ENCODE data around the gene CDKAL1. TPM values are rescaled to one million over a fixed set of nuclear protein-coding genes. Genes with fewer than 3 reads are reported as not detected.
"Not testable (repeated sequence)": the region's sequence is repeated elsewhere in the genome, so short reads cannot be mapped to it uniquely, and the experiment has no call there.

The CDKAL1 gene
- total and polyA plus RNA-seq, 10 donors: 4.8 to 26.9 (median 20.1) TPM

DNA sequence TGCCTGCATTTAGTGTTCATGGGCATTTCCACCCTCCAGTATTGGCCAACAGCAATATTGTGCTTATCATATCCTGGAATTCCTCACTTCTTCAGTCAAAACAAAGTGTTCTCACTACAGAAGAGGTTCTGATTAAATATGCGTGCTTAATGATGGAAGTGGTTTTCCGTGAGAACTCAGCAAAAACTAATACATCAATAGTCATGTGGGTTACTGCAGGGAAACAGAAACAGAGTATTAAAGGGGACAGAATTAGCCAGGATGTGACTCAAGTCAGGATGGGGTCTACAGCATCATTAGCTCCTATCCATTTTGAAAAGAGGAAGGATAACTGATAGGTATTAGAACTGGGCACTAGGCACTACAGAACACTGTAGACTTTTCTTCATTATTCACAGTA is 384.6 kb downstream of the CDKAL1 start:
- no peak overlapping the region for H3K4me3 ChIP-seq
- H3K4me1 ChIP-seq: no peaks in the 10 kb centered on the region
- intact Hi-C loops (cut with DNase I; ENCODE audit: low total_unique reads): no loop called here
- TF ChIP-seq POLR2A (IDR thresholded peaks at IDR 0.05) (no peak), POLR2AphosphoS5 (IDR thresholded peaks at IDR 0.05) (no peak)
- TF ChIP-seq, protein P1, sequence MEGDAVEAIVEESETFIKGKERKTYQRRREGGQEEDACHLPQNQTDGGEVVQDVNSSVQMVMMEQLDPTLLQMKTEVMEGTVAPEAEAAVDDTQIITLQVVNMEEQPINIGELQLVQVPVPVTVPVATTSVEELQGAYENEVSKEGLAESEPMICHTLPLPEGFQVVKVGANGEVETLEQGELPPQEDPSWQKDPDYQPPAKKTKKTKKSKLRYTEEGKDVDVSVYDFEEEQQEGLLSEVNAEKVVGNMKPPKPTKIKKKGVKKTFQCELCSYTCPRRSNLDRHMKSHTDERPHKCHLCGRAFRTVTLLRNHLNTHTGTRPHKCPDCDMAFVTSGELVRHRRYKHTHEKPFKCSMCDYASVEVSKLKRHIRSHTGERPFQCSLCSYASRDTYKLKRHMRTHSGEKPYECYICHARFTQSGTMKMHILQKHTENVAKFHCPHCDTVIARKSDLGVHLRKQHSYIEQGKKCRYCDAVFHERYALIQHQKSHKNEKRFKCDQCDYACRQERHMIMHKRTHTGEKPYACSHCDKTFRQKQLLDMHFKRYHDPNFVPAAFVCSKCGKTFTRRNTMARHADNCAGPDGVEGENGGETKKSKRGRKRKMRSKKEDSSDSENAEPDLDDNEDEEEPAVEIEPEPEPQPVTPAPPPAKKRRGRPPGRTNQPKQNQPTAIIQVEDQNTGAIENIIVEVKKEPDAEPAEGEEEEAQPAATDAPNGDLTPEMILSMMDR (IDR thresholded peaks at IDR 0.05 in 8 of 11, conservative IDR thresholded peaks at IDR 0.05 in 3 of 11): no peak
- no peak overlapping the region for H3K27ac ChIP-seq
- WGBS, 5 donors: 72 to 85% (median 83%) methylated on average over 2 of the region's 2 CpGs
- H3K27me3 ChIP-seq (replicated peaks in 1 of 7): no peaks in the 10 kb centered on the region
- peaks cover 4 to 24% (median 21%) of the 10 kb centered on the region in 8 donors for H3K9me3 ChIP-seq
- H3K36me3 ChIP-seq: peaks cover 0 to 11% (median 0%) of the 10 kb centered on the region in 6 donors
- no peak for DNase-seq

DNA sequence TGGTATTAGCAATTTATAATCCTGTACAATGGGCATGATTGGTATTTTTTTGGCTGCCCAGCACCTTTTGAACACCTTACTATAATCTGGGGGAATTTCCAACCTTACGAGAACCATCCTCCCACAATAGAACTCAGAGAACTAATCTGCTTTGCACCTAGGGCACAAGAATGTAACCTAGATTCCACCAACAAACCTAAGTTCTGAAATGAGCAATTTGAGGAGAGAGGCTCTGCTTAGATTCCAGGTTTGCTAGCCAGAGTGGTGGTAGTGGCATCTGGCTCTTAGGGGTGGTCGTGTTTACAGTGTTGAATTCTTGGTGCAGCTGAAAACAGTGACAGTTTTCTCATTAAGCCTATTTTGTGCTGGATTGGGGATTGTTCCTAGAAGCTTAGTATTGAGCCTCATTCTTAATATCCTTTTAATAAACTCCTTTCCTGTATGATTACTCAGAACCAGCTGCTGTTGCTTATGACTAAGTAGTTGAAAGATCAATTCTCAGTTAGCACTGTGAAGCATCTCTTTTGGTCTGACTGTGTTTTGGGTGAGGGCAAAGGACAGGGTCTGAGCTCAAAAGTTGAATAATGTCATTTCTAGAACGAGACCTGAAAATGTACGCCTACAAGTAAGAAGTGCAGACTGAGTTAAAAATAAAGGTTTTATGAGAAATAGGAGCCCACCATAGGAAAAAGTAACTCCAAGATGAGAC is 385.6 kb downstream of the CDKAL1 start:
- Histone ChIP-seq H3K4me1 (no peaks in the 10 kb centered on the region), H3K36me3 (peaks cover 0 to 11% (median 0%) of the 10 kb centered on the region in 6 donors), H3K27me3 (replicated peaks in 1 of 7) (no peaks in the 10 kb centered on the region), H3K4me3 (no peak overlapping the region), H3K9me3 (peaks cover 4 to 16% (median 12%) of the 10 kb centered on the region in 8 donors), H3K27ac (no peak overlapping the region)
- TF ChIP-seq, protein P1 (IDR thresholded peaks at IDR 0.05 in 8 of 11, conservative IDR thresholded peaks at IDR 0.05 in 3 of 11): no peak
- TF ChIP-seq POLR2AphosphoS5 (IDR thresholded peaks at IDR 0.05) (no peak), POLR2A (IDR thresholded peaks at IDR 0.05) (no peak)
- intact Hi-C loops (cut with DNase I; ENCODE audit: low total_unique reads): no loop called here
- no peak for DNase-seq
- 63 to 84% (median 81%) methylated on average over 4 of the region's 4 CpGs for WGBS, 5 donors

DNA sequence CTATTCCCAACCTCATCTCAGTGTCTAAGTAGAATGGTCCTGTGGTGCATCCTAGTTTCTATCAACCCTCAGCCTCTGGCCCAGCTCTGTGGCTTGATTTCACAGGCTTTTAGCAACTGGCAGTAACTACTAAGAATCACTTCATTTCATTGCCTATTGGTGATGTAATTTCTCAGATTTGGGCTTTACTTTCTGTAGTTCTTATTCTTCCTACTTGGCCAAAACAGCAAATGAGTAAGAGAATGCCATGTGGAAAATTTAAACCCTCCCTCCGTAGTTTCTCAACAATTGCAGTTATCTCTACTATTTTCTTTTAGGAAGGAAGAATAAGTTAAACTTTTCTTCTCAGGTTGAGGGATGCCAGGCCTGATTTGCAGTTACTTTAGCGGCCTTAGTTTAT is 387.3 kb downstream of the CDKAL1 start:
- H3K4me3 ChIP-seq: no peak overlapping the region
- WGBS, 5 donors: 88 to 92% (median 90%) methylated on average over 2 of the region's 2 CpGs
- intact Hi-C loops (cut with DNase I; ENCODE audit: low total_unique reads): no loop called here
- H3K9me3 ChIP-seq: no peaks in the 10 kb centered on the region
- no peaks in the 10 kb centered on the region for H3K27me3 ChIP-seq (replicated peaks in 1 of 7)
- DNase-seq: no peak
- no peaks in the 10 kb centered on the region for H3K36me3 ChIP-seq
- no peaks in the 10 kb centered on the region for H3K4me1 ChIP-seq
- TF ChIP-seq, protein P1 (IDR thresholded peaks at IDR 0.05 in 8 of 11, conservative IDR thresholded peaks at IDR 0.05 in 3 of 11): no peak
- TF ChIP-seq POLR2A (IDR thresholded peaks at IDR 0.05) (no peak), POLR2AphosphoS5 (IDR thresholded peaks at IDR 0.05) (no peak)
- no peak overlapping the region for H3K27ac ChIP-seq

DNA sequence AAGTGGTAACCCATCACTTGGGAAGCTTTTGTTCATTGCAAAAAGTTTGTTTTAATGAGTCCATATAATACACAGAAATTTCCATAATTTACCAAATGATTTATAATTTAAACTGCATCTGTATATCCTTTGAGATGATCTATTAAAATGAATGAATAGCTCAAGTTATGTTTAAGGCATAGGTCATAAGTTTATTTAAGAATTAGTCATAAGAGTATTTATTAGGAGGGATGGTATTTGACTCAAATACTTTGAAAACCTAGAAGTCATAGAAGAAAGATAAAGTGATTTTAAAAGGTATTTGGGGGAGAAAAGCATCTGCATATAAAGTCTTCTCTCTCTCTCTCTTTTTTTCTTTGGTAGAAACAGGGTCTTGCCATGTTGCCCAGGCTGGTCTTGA is 388.5 kb downstream of the CDKAL1 start:
- Histone ChIP-seq H3K4me3 (no peak overlapping the region), H3K27ac (no peak overlapping the region), H3K36me3 (no peaks in the 10 kb centered on the region), H3K27me3 (replicated peaks in 1 of 7) (no peaks in the 10 kb centered on the region), H3K9me3 (no peaks in the 10 kb centered on the region), H3K4me1 (no peaks in the 10 kb centered on the region)
- DNase-seq: no peak
- no peak for TF ChIP-seq POLR2AphosphoS5 (IDR thresholded peaks at IDR 0.05)
- TF ChIP-seq, protein P1 (IDR thresholded peaks at IDR 0.05 in 8 of 11, conservative IDR thresholded peaks at IDR 0.05 in 3 of 11): no peak
- TF ChIP-seq POLR2A (IDR thresholded peaks at IDR 0.05): no peak
- intact Hi-C loops (cut with DNase I; ENCODE audit: low total_unique reads): no loop called here

DNA sequence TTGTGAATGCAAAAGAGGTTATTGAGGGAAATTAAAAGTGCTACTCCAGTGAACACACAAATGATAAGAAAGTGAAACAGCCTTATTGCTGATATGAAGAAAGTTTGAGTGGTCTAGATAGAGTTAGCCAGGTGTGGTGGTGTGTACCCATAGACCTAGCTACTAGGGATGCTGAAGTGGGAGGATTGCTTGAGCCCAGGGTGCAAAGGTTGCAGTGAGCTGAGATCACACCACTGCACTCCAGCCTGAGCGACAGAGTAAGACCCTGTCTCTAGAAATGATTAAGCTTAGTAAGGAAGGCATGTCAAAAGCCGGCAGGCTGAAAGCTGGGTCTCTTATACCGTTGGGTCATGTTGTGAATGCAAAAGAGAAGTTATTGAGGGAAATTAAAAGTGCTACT is 389.8 kb downstream of the CDKAL1 start:
- H3K36me3 ChIP-seq; H3K27me3 ChIP-seq (replicated peaks in 1 of 7); H3K4me1 ChIP-seq; intact Hi-C loops (cut with DNase I; ENCODE audit: low total_unique reads); H3K4me3 ChIP-seq; H3K9me3 ChIP-seq; H3K27ac ChIP-seq; DNase-seq: not testable (repeated sequence)
- WGBS, 5 donors: 61 to 81% (median 74%) methylated on average over 3 of the region's 3 CpGs

Measured in spleen (tissue), 11 donors.